Measurements from ENCODE around the gene DNER. TPM values are rescaled to one million over a fixed set of nuclear protein-coding genes. Genes with fewer than 3 reads are reported as not detected.
"Not testable (repeated sequence)": the region's sequence is repeated elsewhere in the genome, so short reads cannot be mapped to it uniquely, and the experiment has no call there.

Gene DNER
- total RNA-seq, 1 donor from 2014 or later = 0.34 TPM

DNA sequence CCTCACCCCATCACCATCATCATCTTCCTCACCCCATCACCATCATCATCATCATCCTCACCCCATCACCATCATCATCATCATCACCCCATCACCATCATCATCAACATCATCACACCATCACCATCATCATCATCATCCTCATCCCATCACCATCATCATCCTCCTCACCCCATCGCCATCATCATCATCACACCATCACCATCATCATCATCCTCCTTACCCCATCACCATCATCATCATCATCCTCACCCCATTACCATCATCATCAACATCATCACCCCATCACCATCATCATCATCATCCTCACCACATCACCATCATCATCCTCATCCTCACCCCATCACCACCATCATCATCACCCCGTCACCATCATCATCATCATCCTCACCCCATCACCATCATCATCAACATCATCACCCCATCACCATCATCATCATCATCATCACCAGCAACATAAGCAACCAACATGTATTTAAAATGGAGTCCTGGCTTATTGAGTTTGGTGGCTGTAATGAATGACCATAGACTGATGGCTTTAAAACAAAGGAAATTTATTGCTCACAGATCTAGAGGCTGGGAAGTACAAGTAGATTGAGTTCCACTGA is 150.0 kb downstream of the DNER start:
- no peak for DNase-seq (ENCODE audit: low spot score)

DNA sequence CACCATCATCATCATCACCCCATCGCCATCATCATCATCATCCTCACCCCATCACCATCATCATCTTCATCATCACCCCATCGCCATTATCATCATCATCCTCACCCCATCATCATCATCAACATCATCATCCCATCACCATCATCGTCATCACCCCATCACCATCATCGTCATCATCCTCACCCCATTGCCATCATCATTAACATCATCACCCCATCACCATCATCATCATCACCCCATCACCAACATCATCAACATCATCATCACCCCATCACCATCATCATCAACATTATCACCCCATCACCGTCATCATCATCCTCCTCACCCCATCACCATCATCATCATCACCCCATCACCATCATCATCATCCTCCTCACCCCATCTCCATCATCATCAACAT is 151.0 kb downstream of the DNER start:
- DNase-seq (ENCODE audit: low spot score) = no peak

DNA sequence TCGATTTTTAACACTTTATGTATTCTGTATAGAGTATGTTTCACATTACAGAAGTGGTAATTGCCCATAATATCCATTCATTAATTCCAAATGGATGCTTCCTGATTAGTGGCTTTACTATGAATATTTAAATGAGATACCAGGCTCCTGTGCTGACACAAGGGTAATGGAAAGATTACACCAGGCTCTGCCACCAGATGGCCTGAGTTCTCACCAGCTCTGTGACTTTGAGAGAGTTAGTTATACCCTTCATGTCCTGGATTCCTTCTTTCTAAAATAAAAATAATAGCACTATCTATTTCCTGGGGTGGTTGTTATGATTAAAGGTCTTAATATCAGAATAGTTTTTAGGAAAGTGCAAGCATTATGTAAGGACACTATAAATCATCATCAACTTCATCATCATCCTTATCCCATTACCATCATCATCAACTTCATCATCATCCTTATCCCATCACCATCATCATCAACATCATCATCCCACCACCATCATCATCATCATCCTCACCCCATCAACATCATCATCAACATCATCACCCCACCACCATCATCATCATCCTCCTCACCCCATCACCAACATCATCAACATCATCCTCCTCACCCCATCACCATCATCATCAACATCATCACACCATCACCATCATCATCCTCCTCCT is 151.8 kb downstream of the DNER start:
- no peak for DNase-seq (ENCODE audit: low spot score)

DNA sequence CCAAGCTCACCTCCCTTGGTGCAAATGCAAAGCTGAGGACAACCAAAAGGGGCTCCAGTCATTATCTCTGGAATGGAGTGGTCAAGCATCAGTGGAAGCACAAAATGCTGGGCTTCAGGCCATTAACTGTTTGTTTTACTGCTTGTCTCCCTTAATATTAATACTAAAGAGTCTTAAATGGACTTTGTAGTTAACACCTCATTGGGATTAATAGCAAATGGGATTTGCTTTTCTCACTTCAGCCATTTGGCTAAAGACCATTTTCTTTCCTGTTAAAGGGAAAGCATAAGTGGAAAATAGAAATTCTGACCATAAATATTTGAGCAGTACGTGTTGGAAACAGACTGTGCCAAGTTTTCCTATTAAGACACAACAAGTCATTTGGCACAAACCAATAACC is 154.4 kb downstream of the DNER start:
- no peak for DNase-seq (ENCODE audit: low spot score)

DNA sequence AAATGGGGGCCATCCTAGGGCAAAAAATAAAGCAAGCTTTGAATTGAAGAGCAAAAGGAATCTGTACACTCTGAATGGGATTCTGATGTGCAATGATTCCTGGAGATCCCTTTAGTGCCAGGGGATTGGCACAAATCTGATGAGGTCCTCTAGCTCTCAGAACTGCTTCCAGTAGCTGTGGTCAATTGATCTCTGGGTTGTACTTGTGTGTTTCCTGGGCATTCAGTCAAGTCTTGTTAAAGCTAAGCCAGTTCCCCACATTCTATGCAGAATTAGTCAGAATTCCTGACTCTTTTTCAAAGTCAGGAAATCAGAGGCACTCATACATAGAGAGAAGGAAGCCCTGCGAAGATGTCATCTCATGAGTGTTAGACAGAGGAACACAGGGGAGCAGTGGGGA is 161.3 kb downstream of the DNER start:
- DNase-seq (ENCODE audit: low spot score) = no peak

DNA sequence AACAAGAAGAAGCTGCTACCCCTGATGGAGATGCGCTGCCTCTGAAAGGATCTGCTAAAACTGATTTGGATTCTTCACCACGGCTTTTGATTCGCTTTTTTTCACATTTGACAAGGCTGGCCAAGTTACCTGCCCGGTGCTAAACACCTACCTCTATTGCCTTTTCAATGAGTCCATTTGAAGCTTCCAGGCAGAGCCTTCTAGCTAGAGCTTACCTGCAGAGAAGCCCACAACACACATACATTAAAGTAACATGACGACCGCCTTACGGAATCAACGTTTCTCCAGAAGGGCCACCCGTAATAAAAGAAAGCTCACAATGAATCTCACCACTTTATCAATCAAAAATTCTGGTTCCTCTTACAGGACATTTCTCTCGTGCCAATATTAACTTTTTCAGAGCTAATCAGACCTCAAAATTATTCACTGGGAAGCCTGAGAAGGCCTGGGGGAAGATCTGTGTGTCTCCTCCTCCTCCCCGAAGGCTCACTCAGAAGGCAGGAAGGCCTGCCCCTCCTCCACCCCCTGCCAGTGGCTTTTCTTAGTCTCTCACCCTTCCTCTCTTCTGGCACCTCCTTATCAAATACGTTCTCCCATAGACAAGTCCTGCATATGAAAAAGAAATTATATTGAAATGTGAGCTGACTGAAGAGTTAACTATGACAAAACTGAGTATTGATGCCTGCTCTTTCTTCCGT is 171.0 kb downstream of the DNER start:
- no peak for DNase-seq (ENCODE audit: low spot score)

DNA sequence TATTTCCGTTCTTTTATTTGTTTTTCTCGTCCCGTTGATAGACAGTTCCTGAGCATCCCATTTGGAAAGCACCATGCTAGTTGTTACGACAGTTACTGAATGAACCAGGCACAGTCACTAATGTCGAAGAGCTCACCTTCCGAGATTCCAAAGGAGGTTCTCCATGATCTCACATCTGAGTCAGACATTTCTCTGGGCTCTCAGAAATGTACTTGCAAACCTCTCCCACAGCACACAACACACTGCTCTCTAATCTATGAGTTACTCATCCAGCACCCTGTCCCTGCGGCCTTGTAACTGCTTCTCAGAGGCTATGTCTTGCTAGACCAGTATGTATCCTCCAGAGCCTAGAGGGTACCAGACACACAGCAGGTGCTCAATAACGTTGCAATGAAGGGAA is 174.7 kb downstream of the DNER start:
- DNase-seq (ENCODE audit: low spot score) = no peak

DNA sequence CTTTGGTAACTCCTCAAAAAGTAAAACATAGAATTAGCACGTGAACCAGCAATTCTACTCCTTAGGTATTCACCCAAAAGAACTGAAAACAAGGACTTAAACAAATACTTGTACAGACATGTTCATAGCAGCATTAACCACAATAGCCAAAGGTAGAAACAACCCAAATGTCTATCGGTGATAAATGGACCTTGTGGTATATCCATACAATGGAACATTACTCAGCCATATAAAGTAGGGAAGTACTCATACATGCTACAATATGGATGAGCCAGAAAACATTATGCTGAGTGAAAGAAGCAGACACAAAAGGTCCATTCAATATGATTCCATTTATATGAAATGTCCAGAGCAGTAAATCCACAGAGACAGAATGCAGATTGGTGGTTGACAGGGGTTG is 182.8 kb downstream of the DNER start:
- no peak for DNase-seq (ENCODE audit: low spot score)

DNA sequence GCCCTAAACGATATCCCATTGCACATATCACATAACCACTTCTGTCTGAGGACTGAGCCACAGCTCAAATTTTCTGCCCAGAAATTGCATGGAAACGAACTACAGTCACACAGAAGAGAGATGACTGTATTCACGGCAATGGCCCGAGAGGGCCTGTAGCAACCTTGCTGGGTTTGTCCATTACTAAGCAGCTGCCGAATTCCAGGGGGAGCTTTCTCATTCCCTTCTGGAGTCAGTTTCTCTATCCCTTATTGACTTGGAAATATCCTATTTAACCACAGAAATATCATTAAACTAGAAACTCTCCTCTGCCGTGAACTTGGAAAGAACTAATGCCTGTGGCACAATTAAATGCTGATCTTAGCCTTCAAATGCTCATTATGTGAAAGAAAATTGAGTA is 183.9 kb downstream of the DNER start:
- DNase-seq (ENCODE audit: low spot score) = no peak

DNA sequence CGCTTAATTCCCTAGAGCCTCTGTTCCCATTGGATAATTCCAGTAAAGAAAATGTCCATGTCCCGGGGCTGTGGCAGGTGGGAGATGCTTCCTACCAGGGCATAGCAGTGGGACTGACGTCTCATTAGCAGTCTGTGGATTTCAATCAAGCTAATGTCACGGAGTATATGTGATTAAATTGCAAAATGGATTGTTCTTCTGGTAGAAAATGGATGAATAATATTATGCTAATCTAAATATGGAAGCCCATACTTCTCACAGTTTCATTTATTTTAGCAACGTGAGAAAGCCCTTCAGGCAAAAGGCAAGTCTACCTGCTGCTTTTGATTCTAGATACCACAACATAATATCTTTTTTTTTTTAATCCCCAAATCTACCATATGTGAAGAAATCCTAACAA is 185.5 kb downstream of the DNER start:
- no peak for DNase-seq (ENCODE audit: low spot score)

DNA sequence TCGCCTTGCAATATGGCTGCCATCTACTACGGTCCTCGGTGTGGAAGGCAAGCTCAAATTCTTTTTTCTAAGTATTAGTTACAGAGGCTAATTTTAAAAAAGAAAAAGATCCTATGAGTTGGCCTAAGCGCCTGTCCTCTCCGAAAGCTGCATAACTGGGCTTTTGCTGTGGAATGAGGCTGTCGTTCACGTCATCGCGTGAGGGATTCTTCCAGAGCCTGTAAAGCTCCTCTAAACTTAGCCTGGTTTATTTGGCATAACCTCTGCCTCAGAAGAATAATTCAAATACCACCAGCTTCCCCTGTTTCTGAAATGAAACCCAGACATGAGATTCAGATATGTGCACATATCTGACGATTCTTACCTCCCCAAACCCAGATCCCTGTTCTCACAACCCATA is 187.4 kb downstream of the DNER start:
- no peak for DNase-seq (ENCODE audit: low spot score)

DNA sequence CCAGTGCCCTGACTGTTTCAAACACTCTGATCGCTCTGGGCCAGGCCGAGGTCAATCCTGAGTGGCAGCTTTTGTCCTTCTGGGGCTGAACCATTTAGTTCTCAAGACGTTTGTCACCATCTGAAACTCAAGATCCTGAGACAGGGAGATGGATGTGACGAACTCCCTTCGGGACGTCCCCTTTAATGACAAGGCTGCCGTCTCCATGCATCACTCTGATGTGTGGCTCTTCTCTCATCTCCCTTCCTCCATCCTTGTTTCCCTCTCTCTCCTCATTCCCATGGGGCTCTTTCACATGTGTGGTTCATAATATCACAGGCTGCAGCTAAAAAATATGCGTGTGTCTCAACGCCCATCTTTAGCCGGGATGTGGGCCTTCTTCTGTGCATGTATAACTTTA is 189.6 kb downstream of the DNER start:
- no peak for DNase-seq (ENCODE audit: low spot score)

DNA sequence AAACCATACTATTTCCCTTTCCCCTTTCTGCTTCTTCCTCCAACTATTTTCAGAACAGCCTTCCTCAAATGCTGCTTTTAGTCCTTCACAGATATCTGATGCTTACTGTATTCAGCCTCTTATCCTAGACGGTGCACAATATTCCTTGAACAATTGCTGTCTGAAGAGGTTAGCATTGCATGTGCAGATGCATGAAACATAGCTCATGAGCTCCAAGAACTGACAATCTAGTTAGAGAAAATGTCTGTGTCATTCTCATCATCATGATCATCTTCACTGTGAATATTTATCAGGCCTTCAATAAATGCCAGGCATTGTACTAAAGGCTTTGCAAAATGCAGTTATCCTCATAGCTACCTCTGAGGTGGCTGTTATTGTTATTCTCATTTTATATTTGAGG is 190.7 kb downstream of the DNER start:
- DNase-seq (ENCODE audit: low spot score) = no peak

DNA sequence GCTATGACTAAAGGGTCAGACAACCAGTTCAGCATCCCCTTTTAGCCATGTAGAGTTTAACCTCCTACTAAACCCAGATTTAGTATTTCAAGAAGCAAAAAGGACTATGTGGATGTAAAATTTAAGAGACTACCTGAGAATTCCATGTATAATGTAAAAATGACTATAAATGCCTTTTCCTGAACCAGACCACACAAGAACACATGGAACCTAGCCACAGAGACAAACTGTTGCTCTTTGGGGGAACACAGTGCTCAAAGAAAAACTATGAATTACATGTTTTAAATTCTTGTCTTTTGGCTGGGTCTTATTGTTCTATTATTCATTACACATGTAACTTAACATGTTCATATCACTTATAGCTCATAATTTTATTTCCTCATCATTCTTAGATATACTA is 192.8 kb downstream of the DNER start:
- no peak for DNase-seq (ENCODE audit: low spot score)

DNA sequence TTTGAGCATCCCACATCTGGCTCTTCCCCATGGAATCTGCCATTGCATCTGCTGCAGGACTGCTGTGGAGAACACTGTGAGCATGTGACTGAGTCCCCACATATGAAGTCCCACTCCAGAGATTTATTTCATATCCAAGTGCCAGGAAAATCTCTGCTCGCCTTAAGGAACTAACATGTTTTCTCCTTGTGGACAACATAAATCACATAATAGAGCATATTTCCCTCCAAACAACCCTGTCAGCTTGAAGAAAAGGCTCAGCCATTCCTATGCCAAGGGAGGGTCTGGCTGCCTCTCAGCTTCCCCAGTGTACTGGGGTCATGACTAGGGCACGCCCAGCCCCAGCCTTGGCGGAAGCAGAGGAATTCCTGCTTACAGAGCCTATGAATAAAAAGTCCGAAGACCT is 193.7 kb downstream of the DNER start:
- no peak for DNase-seq (ENCODE audit: low spot score)

DNA sequence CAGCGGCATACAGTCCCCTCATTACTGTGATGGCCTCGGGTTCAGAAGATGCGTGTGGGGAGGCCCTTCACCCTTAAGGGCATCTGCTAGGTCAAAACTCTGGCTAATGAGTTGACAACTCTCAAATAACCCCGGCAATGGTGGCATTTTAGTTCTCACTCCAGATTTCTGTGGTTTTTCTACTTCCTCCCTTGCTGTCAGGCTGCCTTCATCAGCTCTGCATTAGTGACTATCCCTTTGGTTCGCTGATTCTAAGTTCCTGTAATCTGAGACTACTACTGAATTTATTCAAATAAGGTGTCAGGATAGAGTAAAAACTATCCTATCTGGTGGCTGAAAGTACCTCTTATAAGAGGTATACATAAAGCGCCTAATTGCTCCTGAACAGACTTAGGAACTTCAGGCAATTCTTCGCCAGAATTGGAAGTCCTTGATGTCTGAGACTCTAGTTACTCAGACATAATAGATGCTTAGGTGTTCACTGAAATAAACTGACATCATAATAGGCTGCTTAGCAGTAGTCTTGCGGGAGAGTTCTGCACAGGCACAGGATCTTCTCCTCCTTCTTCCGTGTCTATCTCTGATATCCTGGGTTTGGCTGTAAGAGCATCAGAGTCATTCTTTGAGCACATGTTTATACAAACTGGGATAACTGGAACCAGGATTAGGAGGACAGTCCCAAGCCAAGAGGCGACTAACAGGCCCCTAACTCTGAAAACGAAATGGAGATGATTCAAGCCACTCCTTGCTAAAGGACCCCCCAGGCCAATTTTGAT is 194.5 kb downstream of the DNER start:
- no peak for DNase-seq (ENCODE audit: low spot score)

DNA sequence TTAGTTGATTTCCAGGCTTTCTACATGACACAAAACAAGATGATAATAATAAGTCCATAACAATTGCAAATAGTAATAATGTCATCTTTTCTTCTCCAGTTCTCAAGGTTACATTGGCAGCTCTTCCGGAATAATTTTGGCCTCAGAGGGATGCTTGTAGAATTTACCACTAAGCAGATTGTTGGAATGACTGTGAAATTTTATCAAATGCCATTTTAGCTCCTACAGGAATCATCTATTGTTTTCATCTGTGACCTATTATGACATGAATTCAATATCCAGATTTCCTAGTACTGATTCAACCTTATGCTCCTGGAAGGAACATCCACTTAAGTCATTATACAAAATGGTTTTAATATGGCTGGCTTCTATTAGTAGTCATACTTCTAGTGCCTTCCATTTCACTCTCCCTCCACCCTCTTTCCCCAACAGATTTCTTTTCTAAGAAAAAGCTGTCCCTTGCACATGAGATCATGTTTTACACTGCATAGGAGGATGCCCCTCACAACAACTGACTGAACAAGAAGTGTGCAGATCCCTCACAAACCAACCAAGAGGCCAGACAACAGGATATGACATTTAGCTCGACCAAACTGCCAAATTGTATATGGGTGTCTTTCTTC is 200.0 kb downstream of the DNER start:
- no peak for DNase-seq (ENCODE audit: low spot score)

DNA sequence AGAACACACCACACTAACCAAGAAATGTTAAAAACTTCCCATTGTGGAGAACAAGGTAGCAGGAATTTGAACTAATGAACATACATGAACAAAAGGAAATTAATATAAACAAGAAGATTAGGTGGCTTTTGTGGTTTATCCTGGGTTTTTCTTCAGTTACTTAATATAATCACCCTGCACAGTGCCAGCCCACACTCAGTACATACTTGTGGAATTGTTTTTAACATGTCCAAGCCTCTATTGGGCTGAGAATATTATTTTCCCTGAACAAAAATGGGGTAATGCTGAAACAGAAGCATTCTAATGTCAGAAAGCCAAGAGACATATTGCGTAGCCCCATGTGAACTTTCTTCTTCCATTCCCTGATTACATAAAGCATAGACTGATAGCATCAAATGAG is 202.8 kb downstream of the DNER start:
- no peak for DNase-seq (ENCODE audit: low spot score)

DNA sequence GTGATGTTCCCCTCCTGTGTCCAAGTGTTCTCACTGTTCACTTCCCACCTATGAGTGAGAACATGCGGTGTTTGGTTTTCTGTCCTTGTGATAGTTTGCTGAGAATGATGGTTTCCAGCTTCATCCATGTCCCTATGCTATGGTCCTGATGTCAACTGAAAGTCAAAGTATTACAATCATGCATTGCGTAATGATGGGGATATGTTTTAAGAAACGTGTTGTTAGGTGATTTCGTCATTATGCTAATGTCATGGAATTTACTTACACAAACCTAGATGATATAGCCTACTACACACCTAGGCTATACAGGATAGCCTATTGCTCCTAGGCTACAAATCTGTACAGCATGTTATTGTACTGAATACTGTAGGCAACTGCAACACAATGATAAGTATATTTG is 207.7 kb downstream of the DNER start:
- not testable (repeated sequence) for DNase-seq (ENCODE audit: low spot score)

DNA sequence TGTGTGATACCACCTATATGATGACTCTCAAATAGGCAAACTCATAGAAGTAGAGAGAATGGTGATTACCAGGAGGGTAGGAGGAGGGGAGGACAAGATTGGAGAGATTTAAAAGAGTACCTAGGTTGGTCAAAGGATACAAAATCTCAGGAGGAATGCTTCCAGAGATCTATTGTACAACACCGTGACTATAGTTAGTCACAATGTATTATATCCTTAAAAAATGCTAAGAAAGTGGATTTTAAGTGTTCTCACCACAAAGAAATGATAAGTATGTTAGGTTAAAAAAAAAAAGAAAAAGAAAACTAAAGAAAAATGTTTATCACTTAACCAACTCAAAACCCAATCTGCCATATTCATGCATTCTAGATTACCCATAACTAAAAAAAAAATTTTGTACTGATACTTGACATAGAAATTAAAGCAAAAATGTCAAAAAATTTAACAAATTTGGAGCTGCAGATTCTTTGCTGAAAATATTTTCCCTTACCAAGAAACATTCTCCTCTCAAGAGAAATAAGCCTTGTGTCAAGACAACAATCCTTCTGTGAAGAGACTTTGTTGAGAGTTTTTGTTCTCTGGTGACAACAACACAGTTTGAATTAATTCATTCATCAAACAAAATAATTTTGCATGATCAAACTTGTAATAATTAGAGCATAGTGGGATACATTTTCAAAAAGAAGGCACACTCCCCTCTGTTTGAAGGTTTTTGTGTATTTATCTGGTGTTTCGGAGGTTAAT is 213.1 kb downstream of the DNER start:
- no peak for DNase-seq (ENCODE audit: low spot score)

DNA sequence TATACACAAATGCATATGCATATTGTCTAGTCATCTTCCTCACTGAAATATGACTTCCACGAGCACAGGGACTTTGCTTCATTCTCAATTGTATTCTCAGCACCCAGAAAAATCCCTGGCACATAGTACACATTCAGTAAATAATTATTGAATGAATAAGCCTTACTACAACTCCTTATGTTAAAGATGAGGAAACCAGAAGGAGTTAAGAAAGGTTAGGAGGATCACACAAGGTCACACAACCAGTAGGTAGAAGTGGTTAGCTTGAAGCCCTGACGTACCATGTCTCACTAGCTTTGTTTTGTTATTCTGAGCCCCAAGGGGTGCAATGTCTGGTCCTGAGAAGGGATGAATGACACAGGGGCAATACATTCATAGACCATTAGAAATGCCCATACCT is 222.3 kb downstream of the DNER start:
- no peak for DNase-seq (ENCODE audit: low spot score)

DNA sequence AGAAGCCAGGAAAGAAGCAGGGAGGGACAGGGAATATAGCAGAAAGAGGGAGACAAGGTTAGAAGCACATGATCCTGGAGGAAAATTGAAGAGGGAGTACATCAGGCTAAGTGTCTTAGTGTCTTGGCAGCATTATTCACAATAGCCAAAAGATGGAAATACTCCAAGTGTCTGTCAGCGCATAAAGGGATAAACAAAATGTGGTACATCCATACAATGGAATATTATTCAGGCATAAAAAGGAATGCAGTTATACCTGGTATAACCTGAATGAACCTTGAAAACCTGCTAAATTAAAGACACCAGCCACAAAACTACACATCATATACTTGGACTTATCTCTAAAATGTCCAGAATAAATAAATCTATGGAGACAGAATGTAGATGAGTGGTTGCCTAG is 224.2 kb downstream of the DNER start:
- DNase-seq (ENCODE audit: low spot score) = no peak

All from ureter (tissue), 1 donor.